ENCODE results near the gene DEPDC5. TPM values are rescaled to one million over a fixed set of nuclear protein-coding genes. Genes with fewer than 3 reads are reported as not detected.

Gene DEPDC5
- total RNA-seq, 3 donors from 2014 or later: 13.6 to 20.0 (median 16.1) TPM

DNA sequence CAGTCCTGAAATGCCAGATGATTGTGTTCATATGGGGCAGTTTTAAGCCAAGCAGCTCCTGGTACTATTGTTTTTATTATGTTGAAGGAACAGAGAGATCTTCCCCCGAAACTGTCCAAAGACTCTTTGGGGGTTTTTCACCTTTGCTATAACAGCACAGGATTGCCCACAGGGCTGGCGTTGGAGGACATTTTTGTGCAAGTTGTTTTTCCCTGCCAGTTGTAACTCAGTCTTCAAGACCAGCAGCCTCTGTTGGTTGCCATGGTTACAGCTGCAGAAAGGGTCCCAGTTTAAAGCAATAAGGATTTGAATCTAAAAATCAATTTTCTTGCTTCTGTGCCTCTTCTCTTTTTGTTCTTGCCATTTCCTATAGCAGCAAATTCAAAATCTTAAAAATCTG is 145.1 kb downstream of the DEPDC5 start:
- intact Hi-C loops (cut with DNase I; ENCODE audit: low total_unique reads): no loop called here
- H3K4me3 ChIP-seq: no peak overlapping the region
- no peak overlapping the region for H3K27ac ChIP-seq
- H3K36me3 ChIP-seq: no peaks in the 10 kb centered on the region
- no peaks in the 10 kb centered on the region for H3K27me3 ChIP-seq
- DNase-seq (ENCODE audit: low spot score in 2 of 2): no peak
- TF ChIP-seq, protein P1, sequence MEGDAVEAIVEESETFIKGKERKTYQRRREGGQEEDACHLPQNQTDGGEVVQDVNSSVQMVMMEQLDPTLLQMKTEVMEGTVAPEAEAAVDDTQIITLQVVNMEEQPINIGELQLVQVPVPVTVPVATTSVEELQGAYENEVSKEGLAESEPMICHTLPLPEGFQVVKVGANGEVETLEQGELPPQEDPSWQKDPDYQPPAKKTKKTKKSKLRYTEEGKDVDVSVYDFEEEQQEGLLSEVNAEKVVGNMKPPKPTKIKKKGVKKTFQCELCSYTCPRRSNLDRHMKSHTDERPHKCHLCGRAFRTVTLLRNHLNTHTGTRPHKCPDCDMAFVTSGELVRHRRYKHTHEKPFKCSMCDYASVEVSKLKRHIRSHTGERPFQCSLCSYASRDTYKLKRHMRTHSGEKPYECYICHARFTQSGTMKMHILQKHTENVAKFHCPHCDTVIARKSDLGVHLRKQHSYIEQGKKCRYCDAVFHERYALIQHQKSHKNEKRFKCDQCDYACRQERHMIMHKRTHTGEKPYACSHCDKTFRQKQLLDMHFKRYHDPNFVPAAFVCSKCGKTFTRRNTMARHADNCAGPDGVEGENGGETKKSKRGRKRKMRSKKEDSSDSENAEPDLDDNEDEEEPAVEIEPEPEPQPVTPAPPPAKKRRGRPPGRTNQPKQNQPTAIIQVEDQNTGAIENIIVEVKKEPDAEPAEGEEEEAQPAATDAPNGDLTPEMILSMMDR (IDR thresholded peaks at IDR 0.05): no peak
- no peak for TF ChIP-seq POLR2A (IDR thresholded peaks at IDR 0.05)
- TF ChIP-seq POLR2AphosphoS5 (IDR thresholded peaks at IDR 0.05): no peak
- no peaks in the 10 kb centered on the region for H3K9me3 ChIP-seq
- no peaks in the 10 kb centered on the region for H3K4me1 ChIP-seq

DNA sequence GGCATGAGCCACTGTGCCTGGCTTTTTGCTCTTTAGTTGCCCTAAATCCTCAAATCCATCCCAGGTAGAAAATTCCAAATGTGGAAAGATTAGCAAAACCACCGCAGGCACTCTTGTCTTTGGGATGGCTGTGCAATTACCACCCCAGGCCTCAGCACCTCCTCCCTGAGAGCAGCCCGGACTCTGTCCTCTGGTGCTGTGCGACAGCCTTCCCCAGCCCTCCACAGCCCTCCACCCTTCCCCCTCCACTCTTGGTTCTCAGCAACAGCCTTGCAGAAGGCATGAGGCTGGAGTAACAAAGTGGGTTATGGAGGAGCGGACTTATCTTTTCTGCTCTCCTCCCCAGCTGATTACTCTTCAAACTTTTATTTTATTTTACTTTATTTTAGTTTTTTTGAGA is 145.8 kb downstream of the DEPDC5 start:
- Histone ChIP-seq H3K9me3 (no peaks in the 10 kb centered on the region), H3K27me3 (no peaks in the 10 kb centered on the region), H3K36me3 (no peaks in the 10 kb centered on the region), H3K4me1 (no peaks in the 10 kb centered on the region), H3K4me3 (no peak overlapping the region), H3K27ac (no peak overlapping the region)
- TF ChIP-seq POLR2A (IDR thresholded peaks at IDR 0.05) (no peak), POLR2AphosphoS5 (IDR thresholded peaks at IDR 0.05) (no peak)
- TF ChIP-seq, protein P1 (IDR thresholded peaks at IDR 0.05): no peak
- no peak for DNase-seq (ENCODE audit: low spot score in 2 of 2)
- intact Hi-C loops (cut with DNase I; ENCODE audit: low total_unique reads): loop anchor here (5.0 kb wide), 1 partner anchor 688 kb away; no protein-coding TSS in a partner anchor

DNA sequence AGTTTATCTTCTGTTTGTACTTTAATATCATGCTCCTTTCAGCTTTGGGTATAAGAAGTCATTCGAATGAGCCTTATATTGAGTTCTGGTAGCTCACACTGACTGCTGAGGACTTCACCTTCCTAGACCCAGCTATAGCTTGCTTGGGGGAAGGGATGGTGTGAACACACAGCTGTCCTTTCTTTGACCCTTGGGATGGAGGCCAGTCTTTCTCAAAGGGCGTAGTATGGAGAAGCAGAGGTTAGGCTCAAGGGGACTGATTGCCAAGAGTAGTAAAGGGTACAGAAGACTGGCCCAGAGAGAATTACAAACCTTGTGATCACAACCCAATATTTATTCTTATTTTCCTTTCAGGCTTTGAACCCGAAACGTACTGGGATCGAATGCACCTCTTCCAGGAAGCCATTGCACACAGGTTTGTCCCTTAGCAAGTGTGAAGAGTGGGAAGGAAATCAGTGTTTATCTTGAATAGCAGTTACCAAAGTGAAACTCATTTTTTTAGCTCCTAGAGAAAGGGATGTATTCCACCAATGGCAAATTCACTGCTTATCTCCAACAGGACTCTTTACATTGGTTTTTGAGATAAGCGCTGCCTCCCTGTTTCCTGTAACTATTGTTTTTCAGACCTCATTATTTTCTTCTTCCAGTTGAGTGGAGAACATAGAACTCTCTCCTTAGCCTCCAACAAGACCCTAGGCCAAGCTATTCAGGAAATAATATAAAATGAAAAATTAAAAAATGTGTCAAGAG is 147.7 kb downstream of the DEPDC5 start:
- DNase-seq (ENCODE audit: low spot score in 2 of 2): no peak
- intact Hi-C loops (cut with DNase I; ENCODE audit: low total_unique reads): loop anchor here (5.0 kb wide), 1 partner anchor 686 kb away; no protein-coding TSS in a partner anchor
- no peaks in the 10 kb centered on the region for H3K36me3 ChIP-seq

DNA sequence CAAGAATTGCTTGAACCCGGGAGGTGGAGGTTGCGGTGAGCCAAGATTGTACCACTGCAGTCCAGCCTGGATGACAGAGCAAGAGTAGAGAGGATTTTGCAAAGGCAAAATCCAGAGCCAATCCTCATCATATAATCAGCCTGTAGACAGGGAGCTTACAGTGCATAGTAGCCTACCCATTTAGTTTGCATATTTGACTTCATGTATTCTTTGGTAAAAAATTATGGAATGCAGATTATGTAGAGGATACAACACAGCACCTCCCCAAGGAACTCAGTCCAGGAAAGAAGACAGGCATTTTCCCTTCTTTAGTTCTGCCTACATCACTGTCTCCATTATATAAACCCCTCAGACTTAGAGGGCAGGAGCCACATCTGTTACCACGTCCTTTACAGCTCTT is 150.8 kb downstream of the DEPDC5 start:
- TF ChIP-seq, protein P1 (IDR thresholded peaks at IDR 0.05): no peak
- no peak for TF ChIP-seq POLR2A (IDR thresholded peaks at IDR 0.05)
- no peak for TF ChIP-seq POLR2AphosphoS5 (IDR thresholded peaks at IDR 0.05)
- DNase-seq (ENCODE audit: low spot score in 2 of 2): no peak
- Histone ChIP-seq H3K27me3 (no peaks in the 10 kb centered on the region), H3K27ac (no peak overlapping the region), H3K9me3 (no peaks in the 10 kb centered on the region), H3K36me3 (no peaks in the 10 kb centered on the region), H3K4me1 (no peaks in the 10 kb centered on the region), H3K4me3 (no peak overlapping the region)
- intact Hi-C loops (cut with DNase I; ENCODE audit: low total_unique reads): loop anchor here (5.0 kb wide), 1 partner anchor 683 kb away; no protein-coding TSS in a partner anchor

More for the DNA sequence above, 147.7 kb downstream of the DEPDC5 start:
- no peaks in the 10 kb centered on the region for H3K4me1 ChIP-seq
- no peaks in the 10 kb centered on the region for H3K27me3 ChIP-seq
- TF ChIP-seq POLR2A (IDR thresholded peaks at IDR 0.05) (no peak), POLR2AphosphoS5 (IDR thresholded peaks at IDR 0.05) (no peak)
- TF ChIP-seq, protein P1 (IDR thresholded peaks at IDR 0.05): no peak
- H3K27ac ChIP-seq: no peak overlapping the region
- no peaks in the 10 kb centered on the region for H3K9me3 ChIP-seq
- H3K4me3 ChIP-seq: no peak overlapping the region

- H3K36me3 ChIP-seq: no peaks in the 10 kb centered on the region
- intact Hi-C loops (cut with DNase I; ENCODE audit: low total_unique reads): no loop called here
- H3K4me3 ChIP-seq: no peak overlapping the region
- no peaks in the 10 kb centered on the region for H3K9me3 ChIP-seq
- DNase-seq (ENCODE audit: low spot score in 2 of 2): no peak
- no peak overlapping the region for H3K27ac ChIP-seq
- H3K4me1 ChIP-seq: no peaks in the 10 kb centered on the region
- TF ChIP-seq POLR2A (IDR thresholded peaks at IDR 0.05) (no peak), POLR2AphosphoS5 (IDR thresholded peaks at IDR 0.05) (no peak)
- TF ChIP-seq, protein P1 (IDR thresholded peaks at IDR 0.05): no peak
- H3K27me3 ChIP-seq: no peaks in the 10 kb centered on the region
Measured at GRCh38 chr22:31905356-31905755, 151.5 kb downstream of the DEPDC5 start.

Measured in breast epithelium (tissue), 4 donors.